Activated CD8-positive, alpha-beta memory T cell treated with anti-CD3 and anti-CD28 coated beads for 4 hours (primary cell): ENCODE results near the gene TTF1.

Source experiments
- DNase-seq, 2 donors: peaks; one replicate each; pipeline ENCODE4 v3.0.0-alpha.2; 2020; ENCODE audit warnings: low read depth in 2 of 2

Gene TTF1

GRCh38 chr9:132365986-132366385 is 40.7 kb downstream of the TTF1 start:
- DNase-seq = no peak

- DNase-seq = no peak
These were observed 42.6 kb downstream of the TTF1 start for GRCh38 chr9:132364068-132364467.

GRCh38 chr9:132357764-132358163 is 48.9 kb downstream of the TTF1 start:
- no peak for DNase-seq

- DNase-seq = no peak
These were observed 50.2 kb downstream of the TTF1 start for GRCh38 chr9:132356324-132356924.

GRCh38 chr9:132354637-132355355 is 51.8 kb downstream of the TTF1 start, which contains the start of gene SETX:
Gene SETX, minus strand, starts transcription at chr9:132354986. Its CDS starts 5,558 bp downstream, at chr9:132349428.
- peak; percentile 94 to 96 for DNase-seq

- DNase-seq = no peak
These were observed 55.1 kb downstream of the TTF1 start for GRCh38 chr9:132351404-132352045.

- DNase-seq = no peak
These were observed 55.8 kb downstream of the TTF1 start for GRCh38 chr9:132350861-132351315.

- no peak for DNase-seq
These were observed 58.0 kb downstream of the TTF1 start for GRCh38 chr9:132348676-132349075.

GRCh38 chr9:132346177-132346576 is 60.5 kb downstream of the TTF1 start:
- no peak for DNase-seq

GRCh38 chr9:132341177-132341840 is 65.3 kb downstream of the TTF1 start:
- no peak for DNase-seq

GRCh38 chr9:132334364-132334763 is 72.3 kb downstream of the TTF1 start:
- no peak for DNase-seq

- DNase-seq = no peak
These were observed 73.1 kb downstream of the TTF1 start for GRCh38 chr9:132333556-132333955.

- DNase-seq = no peak
These were observed 78.1 kb downstream of the TTF1 start for GRCh38 chr9:132328580-132328979.

- no peak for DNase-seq
These were observed 79.1 kb downstream of the TTF1 start for GRCh38 chr9:132327537-132327936.
